Measurements from ENCODE around the gene ZNF608. TPM values are rescaled to one million over a fixed set of nuclear protein-coding genes. Genes with fewer than 3 reads are reported as not detected.
A peak's percentile ranks its signal among the peaks of the same experiment; 100 is the strongest.

Gene ZNF608
- total RNA-seq, 1 donor from 2014 or later, result 35.0 TPM

DNA sequence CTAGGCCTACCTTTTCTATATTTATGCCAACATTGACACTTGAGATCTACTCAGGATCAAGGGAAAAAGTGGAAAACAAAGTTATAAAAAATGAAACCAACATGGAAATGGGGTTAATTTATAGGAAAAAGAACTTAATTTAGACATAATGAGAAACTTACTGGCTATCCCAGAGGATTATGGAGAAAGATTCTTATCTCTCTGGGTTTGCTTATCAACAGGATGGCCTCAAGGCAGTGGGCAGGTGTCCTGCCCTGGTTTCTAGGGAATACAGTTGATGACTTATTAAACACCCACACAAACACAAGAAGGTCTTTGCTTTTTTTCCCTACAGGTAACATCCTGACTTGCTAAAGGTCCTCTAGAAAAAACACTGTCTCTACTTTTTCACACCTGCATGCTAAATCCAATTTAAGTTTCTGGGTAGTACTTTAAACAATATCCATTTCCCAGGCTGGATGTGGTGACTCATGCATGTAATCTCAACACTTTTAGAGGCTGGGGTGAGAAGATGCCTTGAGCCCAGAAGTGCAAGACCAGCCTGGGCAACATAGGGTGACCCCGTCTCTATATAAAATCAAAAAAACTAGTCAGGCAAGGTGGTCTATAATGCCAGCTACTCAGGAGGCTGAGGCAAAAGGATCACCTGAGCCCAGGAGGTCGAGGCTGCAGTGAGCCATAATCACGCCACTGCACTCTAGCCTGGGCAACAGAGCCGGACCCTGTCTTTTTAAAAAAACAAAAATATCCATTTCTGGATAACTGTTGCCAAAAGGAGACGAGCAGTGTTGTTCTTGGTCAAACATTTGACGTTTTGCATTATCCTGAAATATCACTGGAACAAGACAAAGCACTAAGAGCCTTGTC is 6.6 kb upstream of the ZNF608 start:
- no peak overlapping the region for H3K27ac Mint-ChIP-seq
- no peaks in the 10 kb centered on the region for H3K9me3 Mint-ChIP-seq
- no peaks in the 10 kb centered on the region for H3K36me3 Mint-ChIP-seq
- no peak for DNase-seq (ENCODE audit: low spot score in 2 of 2, unreplicated experiment in 2 of 2)
- TF ChIP-seq, protein P1, sequence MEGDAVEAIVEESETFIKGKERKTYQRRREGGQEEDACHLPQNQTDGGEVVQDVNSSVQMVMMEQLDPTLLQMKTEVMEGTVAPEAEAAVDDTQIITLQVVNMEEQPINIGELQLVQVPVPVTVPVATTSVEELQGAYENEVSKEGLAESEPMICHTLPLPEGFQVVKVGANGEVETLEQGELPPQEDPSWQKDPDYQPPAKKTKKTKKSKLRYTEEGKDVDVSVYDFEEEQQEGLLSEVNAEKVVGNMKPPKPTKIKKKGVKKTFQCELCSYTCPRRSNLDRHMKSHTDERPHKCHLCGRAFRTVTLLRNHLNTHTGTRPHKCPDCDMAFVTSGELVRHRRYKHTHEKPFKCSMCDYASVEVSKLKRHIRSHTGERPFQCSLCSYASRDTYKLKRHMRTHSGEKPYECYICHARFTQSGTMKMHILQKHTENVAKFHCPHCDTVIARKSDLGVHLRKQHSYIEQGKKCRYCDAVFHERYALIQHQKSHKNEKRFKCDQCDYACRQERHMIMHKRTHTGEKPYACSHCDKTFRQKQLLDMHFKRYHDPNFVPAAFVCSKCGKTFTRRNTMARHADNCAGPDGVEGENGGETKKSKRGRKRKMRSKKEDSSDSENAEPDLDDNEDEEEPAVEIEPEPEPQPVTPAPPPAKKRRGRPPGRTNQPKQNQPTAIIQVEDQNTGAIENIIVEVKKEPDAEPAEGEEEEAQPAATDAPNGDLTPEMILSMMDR (IDR thresholded peaks at IDR 0.05; ENCODE audit: unreplicated experiment), result no peak
- no peak overlapping the region for H3K4me3 Mint-ChIP-seq
- H3K27me3 Mint-ChIP-seq (ENCODE audit: low read depth), result no peaks in the 10 kb centered on the region
- peaks cover 24% of the 10 kb centered on the region for H3K4me1 Mint-ChIP-seq

DNA sequence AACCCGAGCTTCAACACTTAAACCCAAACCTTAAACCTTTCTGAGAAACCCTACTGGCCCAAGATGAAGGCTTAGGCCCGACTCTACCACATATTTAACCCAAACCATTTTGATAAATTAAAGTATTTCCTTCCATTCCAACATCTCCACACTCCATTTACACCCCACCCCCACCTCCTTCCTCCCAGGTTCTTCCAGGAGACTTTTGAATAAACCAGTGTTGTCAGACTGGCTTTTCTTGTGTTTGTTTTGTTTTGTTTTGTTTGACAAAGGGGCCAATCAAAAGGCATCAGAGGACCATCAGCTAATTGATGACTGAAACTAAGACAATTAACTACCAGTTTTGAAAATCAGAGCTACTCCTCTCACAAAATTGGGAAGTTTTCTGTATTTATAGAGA is 4.6 kb upstream of the ZNF608 start:
- H3K27ac Mint-ChIP-seq, result no peak overlapping the region
- no peaks in the 10 kb centered on the region for H3K9me3 Mint-ChIP-seq
- no peak overlapping the region for H3K4me3 Mint-ChIP-seq
- TF ChIP-seq, protein P1 (IDR thresholded peaks at IDR 0.05; ENCODE audit: unreplicated experiment), result no peak
- H3K36me3 Mint-ChIP-seq, result no peaks in the 10 kb centered on the region
- no peak for DNase-seq (ENCODE audit: low spot score in 2 of 2, unreplicated experiment in 2 of 2)
- H3K4me1 Mint-ChIP-seq, result peaks cover 24% of the 10 kb centered on the region
- H3K27me3 Mint-ChIP-seq (ENCODE audit: low read depth), result no peaks in the 10 kb centered on the region

DNA sequence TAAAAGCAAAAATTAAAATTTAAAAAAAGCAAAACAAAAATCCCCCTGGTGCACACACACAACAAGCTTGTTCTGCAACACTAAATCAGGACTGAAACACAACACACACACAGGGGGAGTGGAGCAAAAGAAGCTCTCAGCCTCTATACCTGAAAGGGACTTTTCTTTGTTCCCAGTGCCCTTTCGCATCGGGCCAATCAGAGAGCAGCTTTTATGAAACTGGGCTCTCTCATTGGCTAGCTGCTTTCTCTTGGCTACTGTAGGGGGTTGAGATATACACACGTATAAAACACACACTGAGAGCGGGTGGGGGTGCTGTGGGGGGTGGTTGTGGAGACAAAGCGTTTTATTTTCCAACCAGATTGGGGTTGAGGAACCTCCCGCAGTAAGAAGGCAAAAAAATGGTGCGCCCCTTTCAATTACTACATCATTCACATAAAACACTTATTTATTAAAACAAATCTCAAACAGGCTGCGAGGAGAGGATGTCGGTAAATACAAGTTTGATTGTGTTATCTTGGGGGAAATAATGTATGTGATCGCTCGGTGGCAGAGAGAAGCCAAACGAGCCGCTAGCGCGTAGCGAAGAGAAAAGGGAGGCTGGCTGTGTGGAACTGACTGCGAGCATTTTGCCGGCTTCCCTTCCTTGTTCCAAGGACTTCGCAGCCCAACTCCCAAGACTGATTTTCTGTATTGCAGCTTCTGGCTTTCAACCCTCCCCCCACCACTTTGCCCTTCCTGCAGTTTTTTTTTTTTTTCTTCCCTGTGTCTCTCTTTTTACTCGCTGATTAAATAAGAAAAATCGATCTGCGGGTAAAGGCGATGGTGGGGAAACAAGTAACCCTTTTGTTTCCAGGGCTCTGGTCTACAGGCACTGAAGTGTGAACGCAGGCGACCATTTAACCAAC is 2.5 kb upstream of the ZNF608 start:
- Mint-ChIP-seq H3K4me3 (no peak overlapping the region), H3K27me3 (ENCODE audit: low read depth) (no peaks in the 10 kb centered on the region), H3K9me3 (no peaks in the 10 kb centered on the region), H3K4me1 (peaks cover 14% of the 10 kb centered on the region), H3K36me3 (no peaks in the 10 kb centered on the region), H3K27ac (no peak overlapping the region)
- TF ChIP-seq, protein P1 (IDR thresholded peaks at IDR 0.05; ENCODE audit: unreplicated experiment), result no peak
- DNase-seq (ENCODE audit: low spot score in 2 of 2, unreplicated experiment in 2 of 2), result peak; percentile 52 to 65

DNA sequence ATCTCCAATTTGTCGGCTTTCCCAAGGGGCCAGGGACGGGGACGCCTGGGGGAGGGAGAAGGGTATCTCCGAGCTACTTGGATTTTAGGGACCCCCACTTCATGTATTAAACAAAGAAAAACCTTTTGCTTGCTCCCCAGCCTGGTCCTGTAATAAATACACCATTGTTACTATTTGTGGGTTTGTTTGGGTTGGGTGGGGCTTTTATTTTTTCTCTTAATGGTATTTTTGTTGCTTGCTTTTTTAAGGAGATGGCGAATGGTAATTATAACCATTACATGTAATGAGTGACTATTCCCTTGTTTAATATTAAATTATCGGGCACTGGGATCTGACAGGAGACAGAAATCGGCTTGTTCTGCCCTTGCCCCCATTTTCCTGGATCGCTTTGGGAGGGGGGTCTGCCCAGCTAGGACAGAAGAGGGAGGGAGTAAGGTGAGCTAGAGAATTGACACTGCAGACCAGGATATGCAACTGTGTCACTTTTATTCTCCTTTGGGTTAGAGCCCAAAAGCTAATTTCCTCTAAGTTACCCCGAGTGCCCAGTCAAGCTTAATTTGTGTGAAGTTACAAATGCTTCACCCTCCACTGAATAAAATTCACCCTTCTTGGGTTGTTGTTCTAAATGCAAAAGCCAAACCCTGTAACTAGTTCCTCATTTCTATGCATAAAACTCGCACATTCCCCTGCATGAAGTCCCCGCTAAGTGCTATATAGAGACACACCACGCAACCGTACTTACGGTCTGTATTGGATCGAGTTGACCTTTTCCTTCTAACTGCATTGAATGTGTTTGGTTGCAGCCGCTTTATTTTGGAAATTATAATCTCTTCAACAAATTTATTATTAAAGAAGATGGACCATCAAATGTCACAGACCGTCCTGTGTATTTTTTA is 1.6 kb upstream of the ZNF608 start:
- TF ChIP-seq, protein P1 (IDR thresholded peaks at IDR 0.05; ENCODE audit: unreplicated experiment), result no peak
- Mint-ChIP-seq H3K9me3 (no peaks in the 10 kb centered on the region), H3K4me1 (peaks cover 11% of the 10 kb centered on the region), H3K27ac (no peak overlapping the region), H3K4me3 (no peak overlapping the region), H3K36me3 (no peaks in the 10 kb centered on the region), H3K27me3 (ENCODE audit: low read depth) (no peaks in the 10 kb centered on the region)
- no peak for DNase-seq (ENCODE audit: low spot score in 2 of 2, unreplicated experiment in 2 of 2)

All from mesothelial cell of epicardium (in vitro differentiated cells).